KG1 (cell line): ENCODE results near the gene LMF1.
"Not testable (repeated sequence)": the region's sequence is repeated elsewhere in the genome, so short reads cannot be mapped to it uniquely, and the experiment has no call there.

Experiments
- DNase-seq: peaks from one replicate; lab custom pipeline; 2025; lab: John Stamatoyannopoulos, UW

LMF1 gene

GRCh38 chr16:869823-870641 lies 100.8 kb downstream of the LMF1 start:
- no peak for DNase-seq

GRCh38 chr16:868846-869822 lies 101.7 kb downstream of the LMF1 start:
- DNase-seq, result no peak

GRCh38 chr16:868386-868755 lies 102.4 kb downstream of the LMF1 start:
- DNase-seq, result no peak

GRCh38 chr16:867421-868385 lies 103.1 kb downstream of the LMF1 start:
- no peak for DNase-seq

GRCh38 chr16:866252-866896 lies 104.4 kb downstream of the LMF1 start:
- DNase-seq, result no peak

GRCh38 chr16:865026-865425 lies 105.8 kb downstream of the LMF1 start:
- no peak for DNase-seq

GRCh38 chr16:861446-861845 lies 109.3 kb downstream of the LMF1 start:
- no peak for DNase-seq

GRCh38 chr16:860891-861290 lies 109.9 kb downstream of the LMF1 start:
- DNase-seq, result no peak

- not testable (repeated sequence) for DNase-seq
Observed at GRCh38 chr16:858971-859370, 111.8 kb downstream of the LMF1 start.

- not testable (repeated sequence) for DNase-seq
Observed at GRCh38 chr16:858441-858840, 112.3 kb downstream of the LMF1 start.

GRCh38 chr16:856811-857210 lies 114.0 kb downstream of the LMF1 start:
- no peak for DNase-seq

GRCh38 chr16:856101-856500 lies 114.7 kb downstream of the LMF1 start:
- no peak for DNase-seq

- DNase-seq, result no peak
Observed at GRCh38 chr16:855471-855870, 115.3 kb downstream of the LMF1 start.

GRCh38 chr16:854808-855410 lies 115.9 kb downstream of the LMF1 start:
- no peak for DNase-seq

GRCh38 chr16:853981-854807 lies 116.6 kb downstream of the LMF1 start:
- DNase-seq, result no peak

GRCh38 chr16:853306-853705 lies 117.5 kb downstream of the LMF1 start:
- DNase-seq, result no peak

- DNase-seq, result no peak
Observed at GRCh38 chr16:852451-853185, 118.2 kb downstream of the LMF1 start.

- DNase-seq, result no peak
Observed at GRCh38 chr16:851871-852270, 118.9 kb downstream of the LMF1 start.

GRCh38 chr16:851209-851810 lies 119.5 kb downstream of the LMF1 start:
- no peak for DNase-seq
